Esophagus muscularis mucosa (tissue), 4 donors: ENCODE results near the gene ERCC5.

ENCODE experiments used
- EP300 ChIP-seq: sonication (generic); formaldehyde crosslinking; IDR thresholded peaks from one replicate; pipeline ENCODE4 v1.6.1; 2017; ENCODE audit warnings: antibody characterized with exemption
- POLR2A ChIP-seq: fragments of 450-650 bp; IDR thresholded peaks from one replicate; pipeline ENCODE4 v1.6.1; 2017; ENCODE audit warnings: antibody characterized with exemption, moderate library complexity, mild to moderate bottlenecking, low read depth
- POLR2AphosphoS5 ChIP-seq, 2 donors: sonication (generic); formaldehyde crosslinking; IDR thresholded peaks; one replicate each; pipeline ENCODE4 v1.6.1; 2017; ENCODE audit warnings: antibody characterized with exemption in 2 of 2
- TF ChIP-seq, protein P1 (sequence below), 3 experiments: fragments of 200-600 bp in 2 of 3; fragments of 450-650 bp in 1 of 3; sonication (generic) in 2 of 3; IDR thresholded peaks; one replicate each; pipeline ENCODE4 v1.5.1; 2017 to 2019; ENCODE audit warnings: antibody characterized with exemption in 3 of 3, mild to moderate bottlenecking in 2 of 3, moderate library complexity in 1 of 3

GRCh38 chr13:102852556-102852955 is 6.7 kb downstream of the ERCC5 start:
- TF ChIP-seq, protein P1, sequence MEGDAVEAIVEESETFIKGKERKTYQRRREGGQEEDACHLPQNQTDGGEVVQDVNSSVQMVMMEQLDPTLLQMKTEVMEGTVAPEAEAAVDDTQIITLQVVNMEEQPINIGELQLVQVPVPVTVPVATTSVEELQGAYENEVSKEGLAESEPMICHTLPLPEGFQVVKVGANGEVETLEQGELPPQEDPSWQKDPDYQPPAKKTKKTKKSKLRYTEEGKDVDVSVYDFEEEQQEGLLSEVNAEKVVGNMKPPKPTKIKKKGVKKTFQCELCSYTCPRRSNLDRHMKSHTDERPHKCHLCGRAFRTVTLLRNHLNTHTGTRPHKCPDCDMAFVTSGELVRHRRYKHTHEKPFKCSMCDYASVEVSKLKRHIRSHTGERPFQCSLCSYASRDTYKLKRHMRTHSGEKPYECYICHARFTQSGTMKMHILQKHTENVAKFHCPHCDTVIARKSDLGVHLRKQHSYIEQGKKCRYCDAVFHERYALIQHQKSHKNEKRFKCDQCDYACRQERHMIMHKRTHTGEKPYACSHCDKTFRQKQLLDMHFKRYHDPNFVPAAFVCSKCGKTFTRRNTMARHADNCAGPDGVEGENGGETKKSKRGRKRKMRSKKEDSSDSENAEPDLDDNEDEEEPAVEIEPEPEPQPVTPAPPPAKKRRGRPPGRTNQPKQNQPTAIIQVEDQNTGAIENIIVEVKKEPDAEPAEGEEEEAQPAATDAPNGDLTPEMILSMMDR (IDR thresholded peaks at IDR 0.05), result no peak
- TF ChIP-seq POLR2A (no peak), POLR2AphosphoS5 (IDR thresholded peaks at IDR 0.05) (no peak), EP300 (no peak)
